Neural cell (in vitro differentiated cells): Measurements from ENCODE around the gene IL10RA. TPM values are rescaled to one million over a fixed set of nuclear protein-coding genes. Genes with fewer than 3 reads are reported as not detected.

Source experiments
- H2AFZ ChIP-seq: fragments of 200-600, 300-800 bp; sonication (generic), shearing (Covaris generic); 2 replicates; pipeline ENCODE4 v1.6.0; 2014; ENCODE audit warnings: low read depth, mild to moderate bottlenecking, antibody characterized with exemption, low read length, moderate library complexity
- H3F3A ChIP-seq: fragments of 200-600 bp; shearing (Covaris generic); 2 replicates; pipeline ENCODE4 v1.6.1; 2016; ENCODE audit warnings: mild to moderate bottlenecking, moderate library complexity, mixed read lengths, antibody characterized with exemption, low read length; ENCODE audit not compliant: insufficient read depth, poor library complexity, severe bottlenecking
- H3K27ac ChIP-seq: fragments of 200-600, 300-800 bp; sonication (generic), shearing (Covaris generic); 2 replicates; pipeline ENCODE4 v1.5.1; 2014; ENCODE audit warnings: mild to moderate bottlenecking, low read length, moderate library complexity
- H3K27me3 ChIP-seq: fragments of 300-800, 200-600 bp; sonication (generic), shearing (Covaris generic); 2 replicates; pipeline ENCODE4 v1.6.0; 2014; ENCODE audit warnings: mild to moderate bottlenecking, low read depth, low read length, moderate library complexity; ENCODE audit not compliant: insufficient read depth
- H3K36me3 ChIP-seq: fragments of 300-800, 200-600 bp; sonication (generic), shearing (Covaris generic); 2 replicates; pipeline ENCODE4 v1.5.1; 2014; ENCODE audit warnings: mild to moderate bottlenecking, antibody characterized with exemption, low read length, moderate library complexity; ENCODE audit not compliant: insufficient read depth
- H3K4me2 ChIP-seq: fragments of 300-800, 200-600 bp; sonication (generic), shearing (Covaris generic); 2 replicates; pipeline ENCODE4 v1.6.0; 2014; ENCODE audit warnings: mild to moderate bottlenecking, low read length
- H3K4me3 ChIP-seq: fragments of 300-800, 200-600 bp; sonication (generic), shearing (Covaris generic); 2 replicates; pipeline ENCODE4 v1.5.1; 2014; ENCODE audit warnings: mild to moderate bottlenecking, low read length, moderate library complexity
- H3K79me2 ChIP-seq: fragments of 200-600 bp; shearing (Covaris generic); replicated peaks from 2 replicates; pipeline ENCODE4 v1.6.0; 2014; ENCODE audit warnings: mild to moderate bottlenecking, low read length, moderate library complexity; ENCODE audit not compliant: insufficient read depth
- H3K9ac ChIP-seq: fragments of 300-800, 200-600 bp; sonication (generic), shearing (Covaris generic); 2 replicates; pipeline ENCODE4 v1.6.1; 2016; ENCODE audit warnings: mild to moderate bottlenecking, low read length, mixed read lengths
- H3K9me2 ChIP-seq: fragments of 200-600 bp; shearing (Covaris generic); 2 replicates; pipeline ENCODE4 v1.6.1; 2016; ENCODE audit warnings: mild to moderate bottlenecking, low read length, mixed read lengths; ENCODE audit not compliant: insufficient read depth
- H3K9me3 ChIP-seq: fragments of 200-600, 300-800 bp; sonication (generic), shearing (Covaris generic); 2 replicates; pipeline ENCODE4 v1.6.1; 2016; ENCODE audit warnings: mild to moderate bottlenecking, mixed run types, low read length, moderate library complexity, mixed read lengths
- H4K20me1 ChIP-seq: fragments of 200-600 bp; shearing (Covaris generic); 2 replicates; pipeline ENCODE4 v1.6.1; 2016; ENCODE audit warnings: mild to moderate bottlenecking, mixed run types; ENCODE audit not compliant: insufficient read depth
- EP300 ChIP-seq: fragments of 450-650 bp; conservative IDR thresholded peaks from 2 replicates; pipeline ENCODE4 v1.6.1; 2014; ENCODE audit warnings: antibody characterized with exemption, mild to moderate bottlenecking, moderate library complexity; ENCODE audit not compliant: poor library complexity, severe bottlenecking
- EZH2 ChIP-seq: fragments of 200-600, 300-800 bp; shearing (Covaris generic), sonication (generic); IDR thresholded peaks from 2 replicates; pipeline ENCODE4 v1.6.1; 2014; ENCODE audit warnings: antibody characterized with exemption, low read length, borderline replicate concordance, mild to moderate bottlenecking; ENCODE audit not compliant: insufficient read depth, poor library complexity, severe bottlenecking
- MXI1 ChIP-seq: fragments of 450-650 bp; conservative IDR thresholded peaks from 2 replicates; pipeline ENCODE4 v1.6.1; 2014; ENCODE audit warnings: antibody characterized with exemption, mild to moderate bottlenecking; ENCODE audit not compliant: poor library complexity, severe bottlenecking
- POLR2AphosphoS5 ChIP-seq: IDR thresholded peaks from 2 replicates; pipeline ENCODE4 v1.6.1; 2012
- RAD21 ChIP-seq: fragments of 450-650 bp; conservative IDR thresholded peaks from 2 replicates; pipeline ENCODE4 v1.6.1; 2014; ENCODE audit warnings: antibody characterized with exemption, mild to moderate bottlenecking, moderate library complexity
- SMC3 ChIP-seq: fragments of 450-650 bp; conservative IDR thresholded peaks from 2 replicates; pipeline ENCODE4 v1.6.1; 2014; ENCODE audit warnings: antibody characterized with exemption, mild to moderate bottlenecking, moderate library complexity; ENCODE audit not compliant: poor library complexity
- TAF1 ChIP-seq: IDR thresholded peaks from 2 replicates; pipeline ENCODE4 v1.6.1; 2012; ENCODE audit warnings: low read depth
- polyA plus RNA-seq: library from polyadenylated mRNA; depleted of rRNA; stranded (reverse); fragments of >200 nt; gene quantifications from 2 replicates; pipeline ENCODE4 v1.2.3, GENCODE V29; 2014
- TF ChIP-seq, protein P1 (sequence below): IDR thresholded peaks from 2 replicates; pipeline ENCODE4 v1.6.1; 2012; ENCODE audit warnings: borderline replicate concordance
- TF ChIP-seq, protein P2 (sequence below): fragments of 450-650 bp; IDR thresholded peaks from 2 replicates; pipeline ENCODE4 v1.5.1; 2014; ENCODE audit warnings: antibody characterized with exemption, mild to moderate bottlenecking, moderate library complexity; ENCODE audit not compliant: poor library complexity, severe bottlenecking

Gene IL10RA
- polyA plus RNA-seq, 1 donor from 2014 or later, result 1.1 TPM

DNA sequence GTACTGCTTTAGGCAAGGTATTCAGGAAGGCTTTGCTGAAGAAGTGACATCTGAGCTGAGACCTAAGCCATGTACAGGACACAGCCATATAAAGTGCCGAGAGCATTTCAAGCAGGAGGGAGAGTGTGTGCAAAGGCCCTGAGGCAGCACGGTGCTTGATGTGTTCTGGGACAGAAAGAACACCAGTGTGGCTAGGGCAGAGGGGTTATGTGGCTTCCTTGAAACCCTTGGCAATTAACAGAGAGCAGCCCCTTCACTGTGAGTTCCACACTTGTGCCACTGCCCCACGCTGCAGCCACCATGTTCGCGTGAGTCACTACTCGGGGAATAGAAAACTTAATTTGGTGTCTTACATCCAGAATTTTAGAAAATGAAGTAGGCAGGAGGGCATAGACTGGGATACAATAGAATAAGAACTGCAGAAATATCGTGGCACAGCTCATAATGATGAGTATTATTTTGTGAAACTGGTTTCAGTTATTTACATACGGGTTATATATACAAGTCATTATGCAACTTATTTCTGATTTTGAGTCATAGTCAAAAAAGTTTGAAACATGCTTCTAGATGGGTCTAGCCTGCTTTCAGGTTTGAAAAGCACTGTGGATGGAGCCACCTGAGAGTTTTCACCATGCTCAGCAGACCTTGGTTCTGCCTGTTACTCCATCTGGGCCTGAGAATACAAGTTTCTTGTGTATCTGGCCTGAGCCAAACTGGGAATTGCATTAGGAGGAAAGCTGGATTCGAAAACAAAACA is 11.8 kb downstream of the IL10RA start:
- Histone ChIP-seq H3K9ac (no peak overlapping the region), H3K4me2 (no peak overlapping the region), H4K20me1 (no peaks in the 10 kb centered on the region), H2AFZ (no peak overlapping the region), H3K27me3 (no peaks in the 10 kb centered on the region), H3F3A (no peaks in the 10 kb centered on the region), H3K27ac (no peak overlapping the region), H3K9me3 (no peaks in the 10 kb centered on the region), H3K79me2 (no peaks in the 10 kb centered on the region), H3K4me3 (no peak overlapping the region), H3K36me3 (no peaks in the 10 kb centered on the region), H3K9me2 (no peaks in the 10 kb centered on the region)
- no peak for TF ChIP-seq TAF1

DNA sequence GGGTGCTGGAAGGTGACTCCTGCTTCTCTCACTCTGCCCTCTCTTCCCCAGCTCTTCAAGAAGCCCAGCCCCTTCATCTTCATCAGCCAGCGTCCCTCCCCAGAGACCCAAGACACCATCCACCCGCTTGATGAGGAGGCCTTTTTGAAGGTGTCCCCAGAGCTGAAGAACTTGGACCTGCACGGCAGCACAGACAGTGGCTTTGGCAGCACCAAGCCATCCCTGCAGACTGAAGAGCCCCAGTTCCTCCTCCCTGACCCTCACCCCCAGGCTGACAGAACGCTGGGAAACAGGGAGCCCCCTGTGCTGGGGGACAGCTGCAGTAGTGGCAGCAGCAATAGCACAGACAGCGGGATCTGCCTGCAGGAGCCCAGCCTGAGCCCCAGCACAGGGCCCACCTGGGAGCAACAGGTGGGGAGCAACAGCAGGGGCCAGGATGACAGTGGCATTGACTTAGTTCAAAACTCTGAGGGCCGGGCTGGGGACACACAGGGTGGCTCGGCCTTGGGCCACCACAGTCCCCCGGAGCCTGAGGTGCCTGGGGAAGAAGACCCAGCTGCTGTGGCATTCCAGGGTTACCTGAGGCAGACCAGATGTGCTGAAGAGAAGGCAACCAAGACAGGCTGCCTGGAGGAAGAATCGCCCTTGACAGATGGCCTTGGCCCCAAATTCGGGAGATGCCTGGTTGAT is 12.6 kb downstream of the IL10RA start:
- Histone ChIP-seq H3F3A (no peaks in the 10 kb centered on the region), H3K9ac (no peak overlapping the region), H2AFZ (no peak overlapping the region), H3K79me2 (no peaks in the 10 kb centered on the region), H3K9me3 (no peaks in the 10 kb centered on the region), H3K4me2 (no peak overlapping the region), H3K9me2 (no peaks in the 10 kb centered on the region), H3K36me3 (no peaks in the 10 kb centered on the region), H4K20me1 (no peaks in the 10 kb centered on the region), H3K4me3 (no peak overlapping the region), H3K27ac (no peak overlapping the region), H3K27me3 (no peaks in the 10 kb centered on the region)
- TF ChIP-seq, protein P1, sequence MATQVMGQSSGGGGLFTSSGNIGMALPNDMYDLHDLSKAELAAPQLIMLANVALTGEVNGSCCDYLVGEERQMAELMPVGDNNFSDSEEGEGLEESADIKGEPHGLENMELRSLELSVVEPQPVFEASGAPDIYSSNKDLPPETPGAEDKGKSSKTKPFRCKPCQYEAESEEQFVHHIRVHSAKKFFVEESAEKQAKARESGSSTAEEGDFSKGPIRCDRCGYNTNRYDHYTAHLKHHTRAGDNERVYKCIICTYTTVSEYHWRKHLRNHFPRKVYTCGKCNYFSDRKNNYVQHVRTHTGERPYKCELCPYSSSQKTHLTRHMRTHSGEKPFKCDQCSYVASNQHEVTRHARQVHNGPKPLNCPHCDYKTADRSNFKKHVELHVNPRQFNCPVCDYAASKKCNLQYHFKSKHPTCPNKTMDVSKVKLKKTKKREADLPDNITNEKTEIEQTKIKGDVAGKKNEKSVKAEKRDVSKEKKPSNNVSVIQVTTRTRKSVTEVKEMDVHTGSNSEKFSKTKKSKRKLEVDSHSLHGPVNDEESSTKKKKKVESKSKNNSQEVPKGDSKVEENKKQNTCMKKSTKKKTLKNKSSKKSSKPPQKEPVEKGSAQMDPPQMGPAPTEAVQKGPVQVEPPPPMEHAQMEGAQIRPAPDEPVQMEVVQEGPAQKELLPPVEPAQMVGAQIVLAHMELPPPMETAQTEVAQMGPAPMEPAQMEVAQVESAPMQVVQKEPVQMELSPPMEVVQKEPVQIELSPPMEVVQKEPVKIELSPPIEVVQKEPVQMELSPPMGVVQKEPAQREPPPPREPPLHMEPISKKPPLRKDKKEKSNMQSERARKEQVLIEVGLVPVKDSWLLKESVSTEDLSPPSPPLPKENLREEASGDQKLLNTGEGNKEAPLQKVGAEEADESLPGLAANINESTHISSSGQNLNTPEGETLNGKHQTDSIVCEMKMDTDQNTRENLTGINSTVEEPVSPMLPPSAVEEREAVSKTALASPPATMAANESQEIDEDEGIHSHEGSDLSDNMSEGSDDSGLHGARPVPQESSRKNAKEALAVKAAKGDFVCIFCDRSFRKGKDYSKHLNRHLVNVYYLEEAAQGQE, result no peak
- TF ChIP-seq RAD21, result no peak

DNA sequence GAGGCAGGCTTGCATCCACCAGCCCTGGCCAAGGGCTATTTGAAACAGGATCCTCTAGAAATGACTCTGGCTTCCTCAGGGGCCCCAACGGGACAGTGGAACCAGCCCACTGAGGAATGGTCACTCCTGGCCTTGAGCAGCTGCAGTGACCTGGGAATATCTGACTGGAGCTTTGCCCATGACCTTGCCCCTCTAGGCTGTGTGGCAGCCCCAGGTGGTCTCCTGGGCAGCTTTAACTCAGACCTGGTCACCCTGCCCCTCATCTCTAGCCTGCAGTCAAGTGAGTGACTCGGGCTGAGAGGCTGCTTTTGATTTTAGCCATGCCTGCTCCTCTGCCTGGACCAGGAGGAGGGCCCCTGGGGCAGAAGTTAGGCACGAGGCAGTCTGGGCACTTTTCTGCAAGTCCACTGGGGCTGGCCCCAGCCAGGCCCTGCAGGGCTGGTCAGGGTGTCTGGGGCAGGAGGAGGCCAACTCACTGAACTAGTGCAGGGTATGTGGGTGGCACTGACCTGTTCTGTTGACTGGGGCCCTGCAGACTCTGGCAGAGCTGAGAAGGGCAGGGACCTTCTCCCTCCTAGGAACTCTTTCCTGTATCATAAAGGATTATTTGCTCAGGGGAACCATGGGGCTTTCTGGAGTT is 13.3 kb downstream of the IL10RA start:
- Histone ChIP-seq H3K9me3 (no peaks in the 10 kb centered on the region), H3K27ac (no peak overlapping the region), H3K79me2 (no peaks in the 10 kb centered on the region), H2AFZ (no peak overlapping the region), H3K4me3 (no peak overlapping the region), H3K27me3 (no peaks in the 10 kb centered on the region), H3F3A (no peaks in the 10 kb centered on the region), H3K4me2 (no peak overlapping the region), H3K9me2 (no peaks in the 10 kb centered on the region), H4K20me1 (no peaks in the 10 kb centered on the region), H3K9ac (no peak overlapping the region), H3K36me3 (no peaks in the 10 kb centered on the region)
- TF ChIP-seq SMC3 (no peak), TAF1 (no peak), RAD21 (no peak), POLR2AphosphoS5 (no peak), MXI1 (no peak), EP300 (no peak), EZH2 (no peak)
- TF ChIP-seq, protein P1, result no peak
- TF ChIP-seq, protein P2, sequence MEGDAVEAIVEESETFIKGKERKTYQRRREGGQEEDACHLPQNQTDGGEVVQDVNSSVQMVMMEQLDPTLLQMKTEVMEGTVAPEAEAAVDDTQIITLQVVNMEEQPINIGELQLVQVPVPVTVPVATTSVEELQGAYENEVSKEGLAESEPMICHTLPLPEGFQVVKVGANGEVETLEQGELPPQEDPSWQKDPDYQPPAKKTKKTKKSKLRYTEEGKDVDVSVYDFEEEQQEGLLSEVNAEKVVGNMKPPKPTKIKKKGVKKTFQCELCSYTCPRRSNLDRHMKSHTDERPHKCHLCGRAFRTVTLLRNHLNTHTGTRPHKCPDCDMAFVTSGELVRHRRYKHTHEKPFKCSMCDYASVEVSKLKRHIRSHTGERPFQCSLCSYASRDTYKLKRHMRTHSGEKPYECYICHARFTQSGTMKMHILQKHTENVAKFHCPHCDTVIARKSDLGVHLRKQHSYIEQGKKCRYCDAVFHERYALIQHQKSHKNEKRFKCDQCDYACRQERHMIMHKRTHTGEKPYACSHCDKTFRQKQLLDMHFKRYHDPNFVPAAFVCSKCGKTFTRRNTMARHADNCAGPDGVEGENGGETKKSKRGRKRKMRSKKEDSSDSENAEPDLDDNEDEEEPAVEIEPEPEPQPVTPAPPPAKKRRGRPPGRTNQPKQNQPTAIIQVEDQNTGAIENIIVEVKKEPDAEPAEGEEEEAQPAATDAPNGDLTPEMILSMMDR, result no peak
